Progenitor cell of endocrine pancreas (in vitro differentiated cells): ENCODE data around the gene KANK2. TPM values are rescaled to one million over a fixed set of nuclear protein-coding genes. Genes with fewer than 3 reads are reported as not detected.
A peak's percentile ranks its signal among the peaks of the same experiment; 100 is the strongest.

Experiments
- DNase-seq: peaks from one replicate; pipeline ENCODE4 v3.0.0; 2021; ENCODE audit warnings: low spot score; ENCODE audit not compliant: unreplicated experiment
- H3K27ac Mint-ChIP-seq: 2 replicates; pipeline ENCODE4 v1.8.0; 2021; ENCODE audit warnings: mild to moderate bottlenecking, moderate library complexity, mixed read lengths
- H3K27me3 Mint-ChIP-seq: 2 replicates; pipeline ENCODE4 v1.8.0; 2021; ENCODE audit warnings: mixed read lengths
- H3K36me3 Mint-ChIP-seq: 2 replicates; pipeline ENCODE4 v1.8.0; 2022; ENCODE audit warnings: mixed read lengths; ENCODE audit not compliant: insufficient read depth
- H3K4me1 Mint-ChIP-seq: 2 replicates; pipeline ENCODE4 v1.8.0; 2021; ENCODE audit warnings: low read depth, mixed read lengths
- H3K4me3 Mint-ChIP-seq: 2 replicates; pipeline ENCODE4 v1.8.0; 2021; ENCODE audit warnings: low read depth, mild to moderate bottlenecking, moderate library complexity, mixed read lengths
- H3K9me3 Mint-ChIP-seq: 2 replicates; pipeline ENCODE4 v1.8.0; 2021; ENCODE audit warnings: low read depth, mixed read lengths
- total RNA-seq: library from RNA; stranded (reverse); gene quantifications from 2 replicates; pipeline ENCODE4 v1.2.1, GENCODE V29; 2021
- TF ChIP-seq, protein P1 (sequence below): fragments of 200-600 bp; sonication (generic); IDR thresholded peaks from one replicate; pipeline ENCODE4 v1.5.0; 2021; ENCODE audit warnings: antibody characterized with exemption, mild to moderate bottlenecking; ENCODE audit not compliant: unreplicated experiment

Gene KANK2
- total RNA-seq, 1 donor from 2014 or later = 27.6 TPM

DNA sequence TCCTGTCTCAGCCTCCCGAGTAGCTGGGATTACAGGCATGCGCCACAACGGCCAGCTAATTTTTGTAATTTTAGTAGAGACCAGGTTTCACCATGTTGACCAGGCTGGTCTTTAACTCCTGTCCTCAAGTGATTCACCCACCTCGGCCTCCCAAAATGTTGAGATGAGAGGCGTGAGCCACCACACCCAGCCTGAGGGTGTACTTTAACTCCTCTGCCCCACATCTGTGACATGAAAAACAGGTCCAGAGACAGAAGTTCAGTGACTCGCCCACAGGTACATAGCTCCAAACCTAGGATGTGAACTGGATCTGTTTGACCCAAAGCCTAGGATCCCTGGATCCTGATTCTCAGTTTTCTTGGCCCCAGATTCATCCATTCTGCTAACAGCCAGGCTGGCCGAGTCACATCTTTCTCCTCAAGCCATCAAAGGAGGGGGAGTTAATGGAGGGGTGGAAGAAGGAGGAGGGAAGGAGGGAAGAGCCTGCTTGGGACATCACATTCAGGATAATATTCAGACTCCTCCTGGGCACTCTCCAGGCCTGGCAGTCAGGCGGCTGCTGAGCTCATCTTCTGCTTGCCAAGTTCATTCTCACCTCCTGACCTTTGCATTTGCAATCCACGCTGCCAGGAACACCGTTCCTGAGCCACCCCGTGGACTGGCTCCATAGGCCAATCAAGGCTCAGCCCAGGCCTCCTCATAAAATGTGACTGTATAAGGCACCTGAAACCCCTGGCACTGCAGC, 44.9 kb downstream of the KANK2 start:
- Mint-ChIP-seq H3K4me3 (no peak overlapping the region), H3K27ac (no peak overlapping the region)

GRCh38 chr19:11151181-11151580, 46.2 kb downstream of the KANK2 start:
- Mint-ChIP-seq H3K4me3 (no peak overlapping the region), H3K4me1 (peaks cover 5% of the 10 kb centered on the region), H3K27me3 (no peaks in the 10 kb centered on the region), H3K27ac (no peak overlapping the region), H3K36me3 (peaks cover under 1% of the 10 kb centered on the region), H3K9me3 (no peaks in the 10 kb centered on the region)
- DNase-seq = no peak
- TF ChIP-seq, protein P1, sequence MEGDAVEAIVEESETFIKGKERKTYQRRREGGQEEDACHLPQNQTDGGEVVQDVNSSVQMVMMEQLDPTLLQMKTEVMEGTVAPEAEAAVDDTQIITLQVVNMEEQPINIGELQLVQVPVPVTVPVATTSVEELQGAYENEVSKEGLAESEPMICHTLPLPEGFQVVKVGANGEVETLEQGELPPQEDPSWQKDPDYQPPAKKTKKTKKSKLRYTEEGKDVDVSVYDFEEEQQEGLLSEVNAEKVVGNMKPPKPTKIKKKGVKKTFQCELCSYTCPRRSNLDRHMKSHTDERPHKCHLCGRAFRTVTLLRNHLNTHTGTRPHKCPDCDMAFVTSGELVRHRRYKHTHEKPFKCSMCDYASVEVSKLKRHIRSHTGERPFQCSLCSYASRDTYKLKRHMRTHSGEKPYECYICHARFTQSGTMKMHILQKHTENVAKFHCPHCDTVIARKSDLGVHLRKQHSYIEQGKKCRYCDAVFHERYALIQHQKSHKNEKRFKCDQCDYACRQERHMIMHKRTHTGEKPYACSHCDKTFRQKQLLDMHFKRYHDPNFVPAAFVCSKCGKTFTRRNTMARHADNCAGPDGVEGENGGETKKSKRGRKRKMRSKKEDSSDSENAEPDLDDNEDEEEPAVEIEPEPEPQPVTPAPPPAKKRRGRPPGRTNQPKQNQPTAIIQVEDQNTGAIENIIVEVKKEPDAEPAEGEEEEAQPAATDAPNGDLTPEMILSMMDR = no peak

More for the DNA sequence above, 44.9 kb downstream of the KANK2 start:
- H3K36me3 Mint-ChIP-seq = no peaks in the 10 kb centered on the region
- no peaks in the 10 kb centered on the region for H3K27me3 Mint-ChIP-seq
- H3K4me1 Mint-ChIP-seq = peaks cover 5% of the 10 kb centered on the region
- DNase-seq = no peak
- TF ChIP-seq, protein P1 = no peak
- no peaks in the 10 kb centered on the region for H3K9me3 Mint-ChIP-seq

GRCh38 chr19:11148001-11148400, 49.3 kb downstream of the KANK2 start:
- H3K4me1 Mint-ChIP-seq = no peaks in the 10 kb centered on the region
- peaks cover 6% of the 10 kb centered on the region for H3K36me3 Mint-ChIP-seq
- no peaks in the 10 kb centered on the region for H3K27me3 Mint-ChIP-seq
- DNase-seq = no peak
- no peaks in the 10 kb centered on the region for H3K9me3 Mint-ChIP-seq
- H3K27ac Mint-ChIP-seq = peak overlapping the region; percentile 37
- TF ChIP-seq, protein P1 = no peak
- H3K4me3 Mint-ChIP-seq = no peak overlapping the region

GRCh38 chr19:11145536-11145924, 51.8 kb downstream of the KANK2 start:
- H3K9me3 Mint-ChIP-seq = no peaks in the 10 kb centered on the region
- H3K27ac Mint-ChIP-seq = no peak overlapping the region
- H3K36me3 Mint-ChIP-seq = peaks cover 6% of the 10 kb centered on the region
- H3K4me1 Mint-ChIP-seq = peaks cover 1% of the 10 kb centered on the region
- no peak overlapping the region for H3K4me3 Mint-ChIP-seq
- TF ChIP-seq, protein P1 = no peak
- DNase-seq = no peak
- no peaks in the 10 kb centered on the region for H3K27me3 Mint-ChIP-seq

DNA sequence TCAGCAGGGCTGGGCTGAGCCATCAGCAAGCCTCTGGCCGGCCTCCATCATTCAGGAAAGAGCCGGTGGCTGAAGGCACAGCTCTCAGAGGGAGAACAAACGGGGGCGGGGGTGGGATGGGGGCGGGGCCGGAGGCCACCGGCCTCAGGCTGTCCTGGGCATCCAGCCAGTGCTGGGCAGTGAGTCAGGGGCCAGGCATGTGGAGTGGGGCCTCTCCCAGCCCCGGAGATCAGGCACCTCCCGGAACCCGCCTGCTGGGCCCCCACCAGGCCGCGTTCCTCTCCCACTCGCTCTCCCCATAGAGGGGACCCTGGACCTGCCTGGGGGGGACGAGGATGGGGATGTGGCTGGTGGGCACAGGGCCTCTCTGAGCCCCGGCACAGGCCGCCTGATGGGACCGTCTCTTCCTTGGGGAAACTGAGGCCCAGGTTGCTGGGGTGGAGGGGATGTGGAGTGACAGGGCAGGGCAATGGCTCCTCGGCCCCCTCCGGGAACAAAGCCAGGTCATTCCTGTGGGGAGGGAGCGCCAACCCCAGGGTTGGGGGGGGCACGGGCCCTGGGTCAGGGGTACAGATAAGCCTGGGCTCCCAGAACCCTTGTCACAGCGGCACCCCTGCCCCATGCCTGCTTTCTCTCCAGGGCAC, 54.7 kb downstream of the KANK2 start:
- Mint-ChIP-seq H3K9me3 (no peaks in the 10 kb centered on the region), H3K27ac (no peak overlapping the region), H3K36me3 (peaks cover 6% of the 10 kb centered on the region), H3K27me3 (no peaks in the 10 kb centered on the region), H3K4me1 (peaks cover 10% of the 10 kb centered on the region), H3K4me3 (no peak overlapping the region)
- no peak for DNase-seq
- TF ChIP-seq, protein P1 = no peak
